SU-DHL-6 (cell line): ENCODE results near the gene DOC2A.

Experiments used
- CTCF ChIP-seq: fragments of 200-600 bp; sonication (generic); IDR thresholded peaks from one replicate; pipeline ENCODE4 v1.5.1; 2017; ENCODE audit warnings: antibody characterized with exemption, mild to moderate bottlenecking, low read length, moderate library complexity; ENCODE audit not compliant: insufficient read depth, poor library complexity, severe bottlenecking
- EZH2phosphoT487 ChIP-seq: fragments of 200-600 bp; sonication (generic), shearing (Covaris generic); conservative IDR thresholded peaks from 2 replicates; pipeline ENCODE4 v1.6.1; 2018; ENCODE audit warnings: mild to moderate bottlenecking, antibody characterized with exemption, low read length, moderate library complexity, mixed read lengths

- TF ChIP-seq CTCF (peak; percentile 85), EZH2phosphoT487 (no peak)
These were observed 5.3 kb downstream of the DOC2A start for GRCh38 chr16:30005341-30006094.
